Measurements from ENCODE around the gene CLASP1.
"Not testable (repeated sequence)": the region's sequence is repeated elsewhere in the genome, so short reads cannot be mapped to it uniquely, and the experiment has no call there.

The CLASP1 gene

GRCh38 chr2:121662656-121663055 lies 13.4 kb upstream of the CLASP1 start:
- no peak for DNase-seq

GRCh38 chr2:121659933-121660332 lies 10.7 kb upstream of the CLASP1 start:
- DNase-seq = no peak

GRCh38 chr2:121658393-121658792 lies 9.1 kb upstream of the CLASP1 start:
- not testable (repeated sequence) for DNase-seq

GRCh38 chr2:121653035-121653434 lies 3.8 kb upstream of the CLASP1 start:
- DNase-seq = no peak

GRCh38 chr2:121650315-121650930 lies 1.2 kb upstream of the CLASP1 start:
- DNase-seq = no peak

- peak; percentile 66 to 98 (median 93) for DNase-seq
Measured at GRCh38 chr2:121649596-121650314, 493 bp upstream of the CLASP1 start.

GRCh38 chr2:121648206-121649148 lies 785 bp downstream of the CLASP1 start:
- peak in 47 of 51 donors; percentile 20 to 87 (median 53) for DNase-seq

- DNase-seq = no peak
Measured at GRCh38 chr2:121647396-121647795, 1.9 kb downstream of the CLASP1 start.

- no peak for DNase-seq
Measured at GRCh38 chr2:121644715-121645114, 4.5 kb downstream of the CLASP1 start.

- no peak for DNase-seq
Measured at GRCh38 chr2:121643877-121644276, 5.4 kb downstream of the CLASP1 start.

- DNase-seq = peak in 1 of 51 donors; percentile 5
Measured at GRCh38 chr2:121640380-121641316, 8.6 kb downstream of the CLASP1 start.

- DNase-seq = not testable (repeated sequence)
Measured at GRCh38 chr2:121639846-121640245, 9.4 kb downstream of the CLASP1 start.

- DNase-seq = no peak
Measured at GRCh38 chr2:121638333-121638732, 10.9 kb downstream of the CLASP1 start.

GRCh38 chr2:121635371-121635770 lies 13.9 kb downstream of the CLASP1 start:
- DNase-seq = no peak

- DNase-seq = no peak
Measured at GRCh38 chr2:121634354-121635307, 14.6 kb downstream of the CLASP1 start.

GRCh38 chr2:121633463-121633862 lies 15.8 kb downstream of the CLASP1 start:
- no peak for DNase-seq

GRCh38 chr2:121627525-121628050 lies 21.7 kb downstream of the CLASP1 start:
- no peak for DNase-seq

GRCh38 chr2:121626777-121627524 lies 22.3 kb downstream of the CLASP1 start:
- peak in 2 of 51 donors; percentile 7 to 16 for DNase-seq

- DNase-seq = no peak
Measured at GRCh38 chr2:121625953-121626352, 23.3 kb downstream of the CLASP1 start.

Data from hypothalamus (tissue), 51 donors.